GM12891 (cell line): ENCODE results near the gene MGAT2.

Source experiments
- DNase-seq: peaks from one replicate; pipeline ENCODE4 v3.0.0; 2011; ENCODE audit warnings: low spot score; ENCODE audit not compliant: insufficient read length
- FAIRE-seq: peaks from 2 replicates; lab custom pipeline; 2011; peaks lifted over from hg19 to GRCh38; lab: Jason Lieb, UNC
- PAX5 ChIP-seq: IDR thresholded peaks from 2 replicates; pipeline ENCODE4 v1.6.1; 2011; ENCODE audit warnings: low read length, moderate library complexity, mild to moderate bottlenecking; ENCODE audit not compliant: insufficient read depth, severe bottlenecking
- POLR2A ChIP-seq: IDR thresholded peaks from 2 replicates; pipeline ENCODE4 v1.6.1; 2011; ENCODE audit warnings: low read depth, low read length, control low read depth
- POLR2AphosphoS5 ChIP-seq: IDR thresholded peaks from 2 replicates; pipeline ENCODE4 v1.6.1; 2011; ENCODE audit warnings: low read depth, low read length, control low read depth
- POU2F2 ChIP-seq: IDR thresholded peaks from 2 replicates; pipeline ENCODE4 v1.6.1; 2011; ENCODE audit warnings: low read depth, mild to moderate bottlenecking, control low read depth, low read length, moderate library complexity
- SPI1 ChIP-seq: IDR thresholded peaks from 2 replicates; pipeline ENCODE4 v1.6.1; 2011; ENCODE audit warnings: low read depth, low read length, control low read depth
- TAF1 ChIP-seq: IDR thresholded peaks from 2 replicates; pipeline ENCODE4 v1.6.1; 2011; ENCODE audit warnings: low read depth, low read length, control low read depth

MGAT2 gene

DNA sequence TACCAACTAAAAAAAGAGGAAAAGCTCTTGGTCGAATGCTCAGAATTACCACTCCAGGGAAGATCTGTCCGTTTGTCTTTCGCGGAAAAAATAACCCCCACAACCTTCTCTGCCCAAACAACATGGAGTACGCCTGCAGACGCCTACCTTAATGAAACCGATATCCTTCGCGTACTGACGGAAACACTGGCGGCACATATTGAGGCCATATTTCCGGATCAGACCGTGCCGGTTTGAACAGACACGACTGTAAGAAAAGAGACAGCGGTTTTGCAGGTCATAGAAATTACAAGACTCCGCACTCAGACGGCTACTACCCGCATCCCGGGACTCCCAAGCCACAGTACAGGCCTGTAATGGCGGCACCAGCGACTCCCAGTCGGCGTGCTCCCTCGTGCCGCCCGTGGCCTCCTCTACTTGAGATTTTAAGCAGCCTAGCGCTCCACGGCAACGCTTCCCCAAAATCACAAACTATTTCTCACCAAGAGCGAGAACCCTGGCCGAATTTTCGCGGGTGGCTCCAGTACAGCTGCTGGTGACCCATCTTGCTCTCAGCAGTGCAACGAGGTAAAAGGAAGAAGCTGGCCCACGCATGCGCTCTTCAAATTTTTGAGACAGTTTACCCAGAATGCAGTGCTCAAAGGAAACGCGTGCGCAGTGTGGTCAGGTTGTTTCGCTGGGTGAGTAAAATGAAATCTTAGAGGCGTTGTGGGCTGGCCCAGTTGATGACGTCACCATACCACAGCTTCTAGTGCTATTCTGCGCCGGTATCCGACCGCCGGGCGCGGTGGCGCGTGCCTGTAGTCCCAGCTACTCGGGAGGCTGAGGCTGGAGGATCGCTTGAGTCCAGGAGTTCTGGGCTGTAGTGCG, 34.6 kb upstream of the MGAT2 start, which contains the start of gene RPS29:
Gene RPS29 (minus strand): TSS at position 578 of the 870 bp plus-strand sequence. CDS start 34 bp downstream, at position 544.
- no peak for TF ChIP-seq SPI1
- no peak for TF ChIP-seq PAX5
- TF ChIP-seq TAF1, result peak; percentile 93
- TF ChIP-seq POU2F2, result peak; percentile 55
- TF ChIP-seq POLR2AphosphoS5, result peak; percentile 96
- peak; percentile 97 for TF ChIP-seq POLR2A
- DNase-seq, result peak; percentile 57
- FAIRE-seq, result peak; percentile 94

DNA sequence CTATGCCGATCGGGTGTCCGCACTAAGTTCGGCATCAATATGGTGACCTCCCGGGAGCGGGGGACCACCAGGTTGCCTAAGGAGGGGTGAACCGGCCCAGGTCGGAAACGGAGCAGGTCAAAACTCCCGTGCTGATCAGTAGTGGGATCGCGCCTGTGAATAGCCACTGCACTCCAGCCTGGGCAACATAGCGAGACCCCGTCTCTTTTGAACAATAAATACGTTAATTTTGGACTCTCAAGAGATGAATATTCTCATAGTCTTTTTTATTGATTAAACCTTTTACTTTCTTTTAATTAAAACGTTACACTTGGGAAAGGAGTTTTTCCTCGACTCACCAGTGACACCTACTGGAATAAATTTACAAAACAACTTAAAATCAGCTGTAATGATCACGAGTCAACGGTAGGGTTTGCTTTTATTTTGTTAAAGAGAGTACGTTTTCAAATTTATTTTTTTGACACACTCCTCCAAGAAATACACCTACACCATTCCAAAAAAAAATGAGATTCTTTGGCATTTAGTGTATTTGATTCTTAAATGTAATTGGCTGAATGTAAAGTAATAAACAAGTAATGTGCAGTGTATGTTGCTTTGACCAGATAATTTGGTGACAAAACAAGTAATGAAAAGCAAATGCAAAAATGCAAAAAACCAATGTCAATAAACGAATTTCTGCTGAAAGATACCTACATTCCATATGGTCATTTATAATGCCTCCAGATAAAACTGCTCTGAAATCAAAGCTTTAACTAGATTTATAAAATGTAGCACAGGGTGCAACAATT, 33.7 kb upstream of the MGAT2 start:
- DNase-seq, result no peak
- TF ChIP-seq PAX5, result no peak
- no peak for TF ChIP-seq POU2F2
- TF ChIP-seq SPI1, result no peak
- no peak for TF ChIP-seq POLR2A
- FAIRE-seq, result no peak

DNA sequence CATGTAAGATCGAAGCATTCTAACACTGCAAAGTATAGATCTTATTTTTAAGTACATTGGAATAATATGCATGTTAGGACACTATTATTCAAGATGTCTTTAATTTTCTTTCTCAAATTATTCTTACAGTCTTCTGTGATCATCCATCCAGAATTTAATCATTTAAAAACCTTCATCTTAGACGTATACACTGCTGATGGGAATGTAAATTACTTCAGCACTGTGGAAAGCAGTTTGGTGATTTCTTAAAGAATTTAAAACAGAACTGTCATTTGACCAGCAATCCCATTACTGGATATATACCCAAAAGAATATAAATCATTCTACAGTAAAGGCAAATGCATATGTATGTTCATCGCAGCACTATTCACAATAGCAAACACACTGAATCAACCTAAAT, 31.2 kb upstream of the MGAT2 start:
- no peak for TF ChIP-seq POLR2AphosphoS5
- no peak for TF ChIP-seq POLR2A
- no peak for TF ChIP-seq PAX5
- no peak for FAIRE-seq

DNA sequence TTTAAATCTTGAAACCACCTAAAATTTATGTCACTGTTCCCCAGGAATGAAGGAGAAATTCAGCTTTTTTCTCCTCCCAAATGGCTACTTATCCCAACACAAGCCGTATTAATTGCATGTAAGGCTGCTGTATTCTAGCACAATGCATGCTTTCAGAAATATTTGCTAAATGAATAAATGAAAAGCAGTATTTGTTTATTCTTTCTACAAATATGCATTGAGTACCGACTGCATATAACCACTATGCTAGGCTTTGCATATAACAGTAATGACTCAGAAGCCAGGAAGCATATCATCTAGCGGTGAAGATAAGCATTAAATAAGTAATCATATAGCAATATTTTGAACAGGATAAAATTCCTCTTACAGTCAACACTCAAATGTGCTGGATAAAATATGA, 27.6 kb upstream of the MGAT2 start:
- no peak for TF ChIP-seq POU2F2
- TF ChIP-seq POLR2A, result no peak
- no peak for TF ChIP-seq PAX5
- TF ChIP-seq SPI1, result no peak
- no peak for TF ChIP-seq TAF1
- TF ChIP-seq POLR2AphosphoS5, result no peak
- FAIRE-seq (no peak), DNase-seq (no peak)

More for the DNA sequence above, 31.2 kb upstream of the MGAT2 start:
- DNase-seq, result no peak

DNA sequence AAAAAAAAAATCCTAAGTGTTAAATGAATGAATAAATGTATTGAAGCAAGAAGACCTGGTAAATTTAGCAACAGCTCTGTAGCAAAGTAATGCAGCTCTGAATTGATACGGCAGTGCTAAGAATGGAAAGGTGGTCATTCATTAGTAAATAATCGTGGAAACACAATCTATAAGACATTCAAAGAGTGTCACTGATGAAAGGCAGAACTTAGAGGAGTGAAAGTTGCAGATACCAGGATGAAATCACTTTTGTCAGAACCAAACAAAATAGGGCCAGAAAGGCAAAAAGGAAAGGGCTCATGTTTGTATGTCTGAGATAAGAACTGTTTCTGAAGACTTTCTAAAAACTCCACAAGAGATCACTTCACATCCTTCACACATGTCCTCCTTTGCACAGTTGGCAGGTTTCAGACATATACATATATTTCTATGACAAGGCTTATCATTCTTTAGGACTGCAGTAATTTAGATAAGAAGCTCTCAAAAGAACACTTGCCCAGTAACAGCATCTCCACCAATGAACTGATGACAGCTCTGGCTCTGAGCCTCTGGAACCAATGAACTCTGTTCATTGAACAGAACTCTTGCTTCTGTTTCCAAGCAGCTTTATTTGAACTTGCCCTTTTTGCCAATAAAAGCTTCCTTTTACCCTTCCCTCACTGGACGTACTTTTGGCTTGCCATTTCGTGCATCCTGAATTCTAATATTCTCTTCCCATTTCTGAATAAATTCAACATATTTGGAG, 26.1 kb upstream of the MGAT2 start:
- TF ChIP-seq POLR2A, result no peak
- no peak for TF ChIP-seq SPI1
- no peak for TF ChIP-seq POLR2AphosphoS5
- no peak for TF ChIP-seq PAX5
- no peak for TF ChIP-seq POU2F2
- no peak for TF ChIP-seq TAF1
- FAIRE-seq, result peak; percentile 65
- DNase-seq, result no peak

DNA sequence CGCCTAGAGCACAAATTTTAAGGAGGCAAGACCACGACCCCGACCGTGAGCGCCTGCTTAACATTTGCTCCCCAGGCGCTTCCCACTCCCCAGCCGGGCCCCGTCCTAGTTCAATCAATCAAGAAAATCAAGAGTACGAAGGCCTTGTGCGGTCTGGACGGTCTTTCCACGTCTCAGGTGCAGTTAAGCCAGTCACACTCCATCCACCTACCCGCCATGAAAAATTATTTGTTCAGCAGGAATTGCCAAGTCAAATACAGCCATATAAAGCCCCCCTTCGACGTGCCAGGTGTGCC, 22.5 kb upstream of the MGAT2 start:
- DNase-seq (no peak), FAIRE-seq (no peak)
- TF ChIP-seq TAF1 (no peak), POU2F2 (no peak), POLR2A (no peak), PAX5 (no peak), POLR2AphosphoS5 (no peak), SPI1 (no peak)

DNA sequence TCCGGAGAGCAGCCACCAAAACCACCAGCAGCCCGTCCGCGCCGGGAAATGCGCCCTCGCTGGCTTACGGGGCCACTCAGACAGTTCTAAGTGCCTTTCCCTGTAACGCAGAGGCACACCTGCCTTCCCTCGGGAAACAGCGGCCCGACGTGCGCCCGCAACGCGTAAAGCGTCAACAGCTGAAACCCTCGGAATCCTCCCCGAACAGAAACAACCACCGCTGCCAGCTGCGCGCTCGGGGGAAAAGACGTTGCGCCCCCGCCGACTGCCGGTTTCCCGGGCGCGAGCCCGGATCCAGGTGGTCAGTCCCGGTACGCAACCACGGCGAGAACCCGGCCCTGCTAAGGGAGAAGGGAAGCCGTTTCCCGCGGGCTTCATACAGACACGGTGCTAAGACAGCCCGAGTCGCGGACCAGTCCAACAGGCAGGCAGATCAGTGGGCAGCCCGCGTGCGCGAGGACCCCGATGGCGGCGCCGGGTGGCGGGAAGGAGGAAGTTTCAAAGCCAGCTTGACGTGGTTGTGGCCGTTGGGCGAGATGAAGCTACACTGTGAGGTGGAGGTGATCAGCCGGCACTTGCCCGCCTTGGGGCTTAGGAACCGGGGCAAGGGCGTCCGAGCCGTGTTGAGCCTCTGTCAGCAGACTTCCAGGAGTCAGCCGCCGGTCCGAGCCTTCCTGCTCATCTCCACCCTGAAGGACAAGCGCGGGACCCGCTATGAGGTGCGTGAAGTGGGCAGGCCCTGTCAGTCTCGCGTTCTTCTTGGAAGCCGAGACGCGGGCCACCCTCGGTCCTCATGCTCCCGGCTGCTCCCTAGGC, 21.9 kb upstream of the MGAT2 start, which contains the start of gene LRR1:
Gene LRR1 (plus strand): TSS at position 456 of the 816 bp plus-strand sequence. CDS start 81 bp downstream, at position 537.
- FAIRE-seq, result peak; percentile 90
- no peak for TF ChIP-seq PAX5
- no peak for TF ChIP-seq SPI1
- peak; percentile 49 for TF ChIP-seq POU2F2
- TF ChIP-seq POLR2AphosphoS5, result peak; percentile 94
- peak; percentile 86 for TF ChIP-seq POLR2A
- TF ChIP-seq TAF1, result peak; percentile 95
- peak; percentile 55 for DNase-seq

DNA sequence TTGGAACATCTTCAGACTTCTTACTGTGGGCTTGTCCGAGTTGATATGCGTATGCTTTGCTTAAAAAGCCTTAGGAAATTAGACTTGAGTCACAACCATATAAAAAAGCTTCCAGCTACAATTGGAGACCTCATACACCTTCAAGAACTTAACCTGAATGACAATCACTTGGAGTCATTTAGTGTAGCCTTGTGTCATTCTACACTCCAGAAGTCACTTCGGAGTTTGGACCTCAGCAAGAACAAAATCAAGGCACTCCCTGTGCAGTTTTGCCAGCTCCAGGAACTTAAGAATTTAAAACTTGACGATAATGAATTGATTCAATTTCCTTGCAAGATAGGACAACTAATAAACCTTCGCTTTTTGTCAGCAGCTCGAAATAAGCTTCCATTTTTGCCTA, 13.0 kb upstream of the MGAT2 start:
- TF ChIP-seq POU2F2, result no peak
- TF ChIP-seq PAX5, result no peak
- TF ChIP-seq TAF1, result no peak
- DNase-seq, result no peak
- no peak for FAIRE-seq

DNA sequence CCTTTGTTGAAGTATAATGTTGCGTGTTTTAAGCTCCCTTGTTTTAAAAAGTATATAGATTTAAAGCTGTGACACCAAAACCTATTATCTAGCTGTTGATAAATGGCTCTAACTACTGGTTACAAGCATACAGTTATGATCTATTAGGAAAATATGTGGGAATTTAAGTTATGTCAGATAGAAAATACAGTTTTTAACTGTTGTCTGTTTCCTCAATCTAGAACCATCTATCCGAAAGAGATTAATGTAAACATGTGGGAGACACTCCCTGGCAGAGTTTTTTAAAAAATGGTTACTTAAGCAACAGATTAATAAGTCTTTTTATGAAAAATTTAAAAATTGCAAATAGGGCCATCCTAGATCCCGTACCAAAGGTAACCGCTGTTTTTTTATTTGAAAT, 8.3 kb upstream of the MGAT2 start:
- TF ChIP-seq TAF1, result no peak
- TF ChIP-seq POLR2A, result no peak
- no peak for TF ChIP-seq POLR2AphosphoS5
- TF ChIP-seq PAX5, result no peak
- TF ChIP-seq POU2F2, result no peak
- no peak for TF ChIP-seq SPI1
- DNase-seq (no peak), FAIRE-seq (no peak)
